GM12873 (cell line): ENCODE results near the gene SBF1.

ENCODE experiments used
- CTCF ChIP-seq: IDR thresholded peaks from 2 replicates; pipeline ENCODE4 v1.5.1; 2012; ENCODE audit warnings: low read depth, mild to moderate bottlenecking, moderate library complexity, low read length, control low read depth; ENCODE audit not compliant: insufficient read depth; ENCODE audit errors: missing control alignments

Gene SBF1

GRCh38 chr22:50481440-50482106 is 6.7 kb upstream of the SBF1 start, which contains the start of gene ADM2:
Gene ADM2 (plus strand): TSS chr22:50481543. CDS start chr22:50481848, 305 bp downstream.
- no peak for TF ChIP-seq CTCF

GRCh38 chr22:50481045-50481439 is 6.2 kb upstream of the SBF1 start:
- TF ChIP-seq CTCF, result no peak

- no peak for TF ChIP-seq CTCF
These were observed 4.9 kb upstream of the SBF1 start for GRCh38 chr22:50479721-50480120.

- TF ChIP-seq CTCF, result no peak
These were observed 3.1 kb upstream of the SBF1 start for GRCh38 chr22:50477923-50478322.

GRCh38 chr22:50476868-50477267 is 2.0 kb upstream of the SBF1 start:
- TF ChIP-seq CTCF, result no peak

GRCh38 chr22:50475652-50476002 is 792 bp upstream of the SBF1 start:
- TF ChIP-seq CTCF, result no peak

GRCh38 chr22:50473855-50474671 is 772 bp downstream of the SBF1 start:
- no peak for TF ChIP-seq CTCF
